Transverse colon (tissue), 4 donors: ENCODE data around the gene IL16. TPM values are rescaled to one million over a fixed set of nuclear protein-coding genes. Genes with fewer than 3 reads are reported as not detected.

Source experiments
- DNase-seq: peaks from one replicate; pipeline ENCODE4 v3.0.0-alpha.2; 2019
- H3K27ac ChIP-seq, 4 donors: fragments of 200-600 bp; sonication (generic); 2 replicates each; pipeline ENCODE4 v1.5.1; 2016 to 2018; ENCODE audit warnings: inconsistent platforms in 4 of 4
- H3K27me3 ChIP-seq: fragments of 200-600 bp; sonication (generic); 2 replicates; pipeline ENCODE4 v1.5.1; 2017; ENCODE audit warnings: inconsistent platforms
- H3K36me3 ChIP-seq, 4 donors: fragments of 200-600 bp; sonication (generic); 2 replicates each; pipeline ENCODE4 v1.5.1; 2017 to 2019; ENCODE audit warnings: inconsistent platforms in 4 of 4
- H3K4me1 ChIP-seq, 4 donors: fragments of 200-600 bp; sonication (generic); 2 replicates each; pipeline ENCODE4 v1.5.1; 2017 to 2020; ENCODE audit warnings: inconsistent platforms in 4 of 4
- H3K4me3 ChIP-seq, 4 donors: fragments of 200-600 bp; sonication (generic); 1 replicate in 1 of 4; 2 replicates in 3 of 4; pipeline versions ENCODE4 v1.5.1 to v1.6.1; 2017 to 2019; ENCODE audit warnings: inconsistent platforms in 4 of 4
- H3K9me3 ChIP-seq, 2 donors: fragments of 200-600 bp; sonication (generic); 2 replicates each; pipeline ENCODE4 v1.5.1; 2017 to 2019; ENCODE audit warnings: inconsistent platforms in 2 of 2
- CTCF ChIP-seq, 5 experiments: fragments of 200-600 bp in 3 of 5; fragments of 450-650 bp in 2 of 5; sonication (generic) in 3 of 5; IDR thresholded peaks; 1 replicate in 2 of 5; 2 replicates in 3 of 5; pipeline ENCODE4 v1.5.1; 2016 to 2017; ENCODE audit warnings: antibody characterized with exemption in 5 of 5, inconsistent platforms in 3 of 5, mild to moderate bottlenecking in 2 of 5, moderate library complexity in 1 of 5
- EP300 ChIP-seq: sonication (generic); formaldehyde crosslinking; IDR thresholded peaks from one replicate; pipeline ENCODE4 v1.6.1; 2017; ENCODE audit warnings: antibody characterized with exemption, low read depth
- POLR2A ChIP-seq: fragments of 450-650 bp; IDR thresholded peaks from one replicate; pipeline ENCODE4 v1.6.1; 2016; ENCODE audit warnings: antibody characterized with exemption, mild to moderate bottlenecking, moderate library complexity
- POLR2AphosphoS5 ChIP-seq, 3 donors: sonication (generic); formaldehyde crosslinking; IDR thresholded peaks; one replicate each; pipeline ENCODE4 v1.6.1; 2016; ENCODE audit warnings: antibody characterized with exemption in 3 of 3
- WGBS, 2 donors: methylation state at CpG; one replicate each; pipeline ENCODE4 v1.1.5; 2018; ENCODE audit warnings: low coverage in 1 of 2; 5-methylcytosine and 5-hydroxymethylcytosine counted together
- in situ Hi-C, 4 donors: fragments of 200-750 bp; cut with MboI; loops; one replicate each; pipeline versions ENCODE4 v1.15.0 to v1.15.1; 2017; ENCODE audit warnings: low sequenced_read_pairs in 3 of 4, low pct_ligation_motif_present in 1 of 4, low pct_unique_long_range_greater_than_20kb in 1 of 4
- intact Hi-C: fragments of 100-400 bp; cut with DNase I; formaldehyde crosslinking; loops from one replicate; pipeline ENCODE4 v1.15.1; 2023; ENCODE audit warnings: low total_unique reads
- total RNA-seq, 4 donors: library from RNA; depleted of rRNA; stranded (reverse); fragments of >200 nt; gene quantifications; one replicate each; pipeline ENCODE4 v1.1.0, GENCODE V29; 2016

The IL16 gene
- total RNA-seq, 4 donors from 2014 or later, result 5.2 to 40.0 (median 22.3) TPM

- Histone ChIP-seq H3K4me1 (peaks cover 4 to 20% (median 11%) of the 10 kb centered on the region in 4 donors), H3K27ac (peak overlapping the region in 1 of 4 donors; percentile 83), H3K27me3 (no peaks in the 10 kb centered on the region), H3K36me3 (peaks cover 0 to 17% (median 6%) of the 10 kb centered on the region in 4 donors), H3K9me3 (no peaks in the 10 kb centered on the region), H3K4me3 (no peak overlapping the region)
- intact Hi-C loops (loop anchor here (10.0 kb wide), 1 partner anchor 57 kb away; no protein-coding TSS in a partner anchor), in situ Hi-C loops (no loop called here)
- DNase-seq, result no peak
- TF ChIP-seq EP300 (no peak), POLR2A (no peak), CTCF (IDR thresholded peaks at IDR 0.05) (no peak), POLR2AphosphoS5 (IDR thresholded peaks at IDR 0.05) (no peak)
- WGBS, 2 donors, result 79 to 100% methylated on average over 1 of the region's 1 CpG
Observed at GRCh38 chr15:81321667-81322066, 125.0 kb downstream of the IL16 start.

- in situ Hi-C loops, result no loop called here
- intact Hi-C loops, result loop anchor here (10.0 kb wide), 1 partner anchor 58 kb away; no protein-coding TSS in a partner anchor
- Histone ChIP-seq H3K27ac (peak overlapping the region; percentile 83 to 95 (median 91)), H3K36me3 (peaks cover 0 to 11% (median 5%) of the 10 kb centered on the region in 4 donors), H3K4me3 (peak overlapping the region in 3 of 4 donors; percentile 82 to 94 (median 89)), H3K27me3 (no peaks in the 10 kb centered on the region), H3K4me1 (peaks cover 4 to 20% (median 11%) of the 10 kb centered on the region in 4 donors), H3K9me3 (no peaks in the 10 kb centered on the region)
- WGBS, 2 donors, result 46% methylated on average over 6 of the region's 6 CpGs; no CpG with 5 or more reads in 1 of the 2 donors
- DNase-seq, result peak; percentile 64
- TF ChIP-seq CTCF (IDR thresholded peaks at IDR 0.05), result no peak
- peak; percentile 37 for TF ChIP-seq POLR2A
- no peak for TF ChIP-seq POLR2AphosphoS5 (IDR thresholded peaks at IDR 0.05)
Observed at GRCh38 chr15:81322676-81323253, 126.1 kb downstream of the IL16 start.

- Histone ChIP-seq H3K9me3 (no peaks in the 10 kb centered on the region), H3K27me3 (no peaks in the 10 kb centered on the region), H3K36me3 (peaks cover 0 to 11% (median 4%) of the 10 kb centered on the region in 4 donors), H3K4me1 (peaks cover 4 to 20% (median 11%) of the 10 kb centered on the region in 4 donors), H3K4me3 (peak overlapping the region; percentile 70 to 94 (median 86)), H3K27ac (peak overlapping the region; percentile 83 to 95 (median 91))
- WGBS, 2 donors, result 5 to 23% methylated on average over 1 to 4 of the region's 4 CpGs
- in situ Hi-C loops, result no loop called here
- TF ChIP-seq EP300 (no peak), POLR2A (no peak), POLR2AphosphoS5 (IDR thresholded peaks at IDR 0.05) (no peak), CTCF (IDR thresholded peaks at IDR 0.05) (no peak)
- DNase-seq, result no peak
- intact Hi-C loops, result loop anchor here (10.0 kb wide), 1 partner anchor 59 kb away; no protein-coding TSS in a partner anchor
Observed at GRCh38 chr15:81323559-81323943, 126.9 kb downstream of the IL16 start.

- H3K4me1 ChIP-seq, result peaks cover 4 to 20% (median 11%) of the 10 kb centered on the region in 4 donors
- peaks cover 0 to 5% (median 2%) of the 10 kb centered on the region in 4 donors for H3K36me3 ChIP-seq
- no peaks in the 10 kb centered on the region for H3K27me3 ChIP-seq
- H3K9me3 ChIP-seq, result no peaks in the 10 kb centered on the region
- peak within 1 kb of the TSS; percentile 70 to 94 (median 86) for H3K4me3 ChIP-seq
- 1 to 4% methylated on average over 11 to 31 of the region's 67 CpGs for WGBS, 2 donors
- in situ Hi-C loops (no loop called here), intact Hi-C loops (loop anchor here (10.0 kb wide), 1 partner anchor 59 kb away; no protein-coding TSS in a partner anchor)
- peak; percentile 100 for DNase-seq
- peak within 1 kb of the TSS; percentile 83 to 95 (median 91) for H3K27ac ChIP-seq
- TF ChIP-seq POLR2A, result peak; percentile 97
- no peak for TF ChIP-seq CTCF (IDR thresholded peaks at IDR 0.05)
- TF ChIP-seq EP300, result no peak
- TF ChIP-seq POLR2AphosphoS5 (IDR thresholded peaks at IDR 0.05), result peak; percentile 90 to 98 (median 97)
Observed at GRCh38 chr15:81323944-81324881, 127.5 kb downstream of the IL16 start, which contains the start of gene STARD5. Gene STARD5, minus strand, starts transcription at chr15:81324141. Its CDS starts 42 bp downstream, at chr15:81324099.
